Panc1 (cell line): Measurements from ENCODE around the gene SH3PXD2B.

Experiments
- CTCF ChIP-seq: fragments of 450-650 bp; IDR thresholded peaks from 2 replicates; pipeline ENCODE4 v1.5.1; 2017; ENCODE audit warnings: mild to moderate bottlenecking
- TCF7L2 ChIP-seq: IDR thresholded peaks from 2 replicates; pipeline ENCODE4 v1.6.1; 2011; ENCODE audit warnings: mild to moderate bottlenecking, low read depth, low read length, inconsistent platforms

- no peak for TF ChIP-seq CTCF
- TF ChIP-seq TCF7L2 = no peak
Observed at GRCh38 chr5:172436078-172436878, 18.0 kb downstream of the SH3PXD2B start.
